ENCODE data around the gene EFNA5. TPM values are rescaled to one million over a fixed set of nuclear protein-coding genes. Genes with fewer than 3 reads are reported as not detected.

EFNA5 gene
- total and polyA plus RNA-seq, 4 donors, result 4.2 to 11.8 (median 8.3) TPM

DNA sequence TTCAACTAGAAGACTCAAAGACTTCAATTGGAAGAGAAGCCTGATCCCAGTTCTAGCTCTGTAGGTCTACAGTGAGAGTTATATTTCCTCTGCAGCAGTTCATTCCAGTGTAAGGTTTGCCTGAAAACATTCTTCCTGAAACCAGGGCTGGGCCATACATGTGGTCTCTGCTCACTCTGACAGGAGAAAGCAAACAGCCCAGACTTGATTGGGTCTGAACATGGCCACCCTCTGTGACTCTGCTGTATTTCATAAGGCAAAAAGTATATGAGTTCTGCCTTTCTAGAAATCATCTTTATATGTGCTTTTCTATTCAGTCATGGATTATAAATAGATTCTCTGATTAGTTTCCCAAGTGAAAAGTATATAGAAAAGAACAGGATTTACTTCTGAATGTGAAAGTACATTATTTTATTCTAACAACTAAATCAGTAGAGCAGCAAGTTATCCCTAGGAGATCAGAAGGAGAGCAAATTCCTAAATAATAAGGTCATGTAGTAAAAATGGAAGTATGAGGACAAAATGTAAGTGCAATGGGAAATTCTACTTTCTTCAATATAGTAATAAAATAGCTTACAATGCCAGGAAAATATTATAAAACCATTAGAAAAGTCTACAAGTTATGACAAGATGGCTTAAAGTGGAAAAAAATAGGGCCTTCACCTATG lies 144.3 kb downstream of the EFNA5 start:
- Histone ChIP-seq H3K4me1 (ENCODE audit: control insufficient read depth in 1 of 2, insufficient read depth in 2 of 2, low read length in 2 of 2) (peaks cover 0 to 4% of the 10 kb centered on the region in 2 donors), H3K4me3 (ENCODE audit: low read length in 2 of 2) (no peak overlapping the region), H3K36me3 (ENCODE audit: control insufficient read depth in 1 of 2, insufficient read depth in 2 of 2, low read length in 1 of 2) (peaks cover 0 to 1% of the 10 kb centered on the region in 2 donors), H3K27ac (ENCODE audit: low read depth in 1 of 2, low read length in 2 of 2) (no peak overlapping the region), H3K9me3 (ENCODE audit: control insufficient read depth, low read length) (no peaks in the 10 kb centered on the region), H3K27me3 (ENCODE audit: control insufficient read depth in 1 of 2, insufficient read depth in 2 of 2, low read length in 1 of 2) (no peaks in the 10 kb centered on the region)
- DNase-seq (no peak), ATAC-seq (ENCODE audit: low FRiP score) (no peak)
- intact Hi-C loops (cut with DNase I), result no loop called here

DNA sequence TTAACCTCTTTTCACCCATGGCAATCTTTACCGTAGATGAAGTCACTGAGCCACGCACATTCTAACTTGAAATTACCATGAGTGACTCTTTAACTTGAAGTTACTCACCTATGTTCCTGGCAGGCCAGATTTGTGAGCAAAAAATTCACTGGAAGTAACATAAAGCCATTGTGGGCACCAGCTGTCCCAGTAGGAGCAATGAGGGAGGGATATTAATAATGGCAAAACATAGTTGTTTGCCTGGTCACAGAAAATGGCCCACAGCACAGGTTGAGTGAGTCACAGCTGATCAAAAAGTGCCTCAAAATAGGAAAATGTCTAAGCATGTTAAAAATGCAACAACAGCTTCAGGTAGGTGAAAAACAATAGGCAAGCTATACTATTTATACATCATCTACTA lies 146.6 kb downstream of the EFNA5 start:
- intact Hi-C loops (cut with DNase I), result loop anchor here in 1 of 2 donors (5.0 kb wide), 1 partner anchor 42 kb away; no protein-coding TSS in a partner anchor
- WGBS, 2 donors, result 96 to 98% methylated on average over 2 of the region's 2 CpGs
- no peak for ATAC-seq (ENCODE audit: low FRiP score)
- no peaks in the 10 kb centered on the region for H3K9me3 ChIP-seq (ENCODE audit: control insufficient read depth, low read length)
- no peak overlapping the region for H3K27ac ChIP-seq (ENCODE audit: low read depth in 1 of 2, low read length in 2 of 2)
- H3K36me3 ChIP-seq (ENCODE audit: control insufficient read depth in 1 of 2, insufficient read depth in 2 of 2, low read length in 1 of 2), result no peaks in the 10 kb centered on the region
- H3K27me3 ChIP-seq (ENCODE audit: control insufficient read depth in 1 of 2, insufficient read depth in 2 of 2, low read length in 1 of 2), result no peaks in the 10 kb centered on the region
- no peak for DNase-seq
- H3K4me1 ChIP-seq (ENCODE audit: control insufficient read depth in 1 of 2, insufficient read depth in 2 of 2, low read length in 2 of 2), result peaks cover 0 to 4% of the 10 kb centered on the region in 2 donors
- H3K4me3 ChIP-seq (ENCODE audit: low read length in 2 of 2), result no peak overlapping the region

DNA sequence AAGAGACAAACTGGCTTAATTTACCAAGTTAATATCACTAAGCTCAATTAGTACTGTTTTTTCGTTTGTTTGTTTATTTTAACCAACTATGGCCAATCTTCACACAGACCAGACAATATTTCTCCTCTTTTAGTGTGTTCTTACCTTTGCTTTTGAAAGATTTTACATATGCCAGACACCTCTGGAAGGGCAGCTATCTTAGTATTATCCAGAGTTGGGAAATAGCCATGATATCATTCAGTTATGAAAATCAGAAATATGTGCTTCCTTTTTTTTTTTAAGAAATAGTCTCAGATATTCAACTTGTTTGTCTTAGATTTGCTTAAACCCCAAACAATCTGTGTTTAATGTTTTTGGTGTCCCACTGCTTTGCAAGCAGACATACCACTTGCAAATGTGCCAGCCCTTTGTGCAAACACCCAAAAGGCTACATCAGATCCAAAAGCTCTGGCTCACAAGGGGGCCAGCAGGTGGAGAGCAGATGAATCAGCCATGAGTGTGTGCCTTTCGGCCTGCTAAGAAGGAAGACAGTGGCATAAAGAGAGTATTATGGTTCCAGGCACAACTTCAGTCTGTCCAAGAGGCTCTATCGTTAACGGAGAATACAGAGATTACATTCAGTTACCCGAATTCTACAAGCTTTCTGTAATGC lies 147.6 kb downstream of the EFNA5 start:
- WGBS, 2 donors, result 83 to 92% methylated on average over 5 of the region's 5 CpGs
- Histone ChIP-seq H3K9me3 (ENCODE audit: control insufficient read depth, low read length) (no peaks in the 10 kb centered on the region), H3K27me3 (ENCODE audit: control insufficient read depth in 1 of 2, insufficient read depth in 2 of 2, low read length in 1 of 2) (no peaks in the 10 kb centered on the region), H3K4me1 (ENCODE audit: control insufficient read depth in 1 of 2, insufficient read depth in 2 of 2, low read length in 2 of 2) (peaks cover 0 to 4% of the 10 kb centered on the region in 2 donors), H3K27ac (ENCODE audit: low read depth in 1 of 2, low read length in 2 of 2) (no peak overlapping the region), H3K36me3 (ENCODE audit: control insufficient read depth in 1 of 2, insufficient read depth in 2 of 2, low read length in 1 of 2) (no peaks in the 10 kb centered on the region), H3K4me3 (ENCODE audit: low read length in 2 of 2) (no peak overlapping the region)
- DNase-seq (no peak), ATAC-seq (ENCODE audit: low FRiP score) (no peak)
- intact Hi-C loops (cut with DNase I), result loop anchor here in 1 of 2 donors (5.0 kb wide), 1 partner anchor 41 kb away; no protein-coding TSS in a partner anchor

DNA sequence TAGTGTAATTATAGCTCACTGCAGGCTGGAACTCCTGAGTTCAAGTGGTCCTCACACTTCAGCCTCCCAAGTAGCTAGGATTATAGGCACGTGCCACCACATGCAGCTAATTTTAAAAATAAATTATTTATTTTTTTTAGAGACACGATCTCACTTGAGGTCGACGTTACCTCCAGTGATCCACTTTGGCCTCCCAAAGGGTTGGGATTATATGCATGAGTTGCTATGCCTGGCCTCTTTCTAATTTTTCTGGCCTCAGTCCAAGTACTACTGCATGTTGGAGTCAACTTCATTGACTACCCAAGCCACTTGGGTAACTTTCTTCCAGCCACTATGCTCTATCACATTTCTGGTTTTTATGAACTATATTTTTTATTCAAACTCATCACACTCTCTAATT lies 148.3 kb downstream of the EFNA5 start:
- H3K9me3 ChIP-seq (ENCODE audit: control insufficient read depth, low read length), result no peaks in the 10 kb centered on the region
- no peaks in the 10 kb centered on the region for H3K36me3 ChIP-seq (ENCODE audit: control insufficient read depth in 1 of 2, insufficient read depth in 2 of 2, low read length in 1 of 2)
- ATAC-seq (ENCODE audit: low FRiP score) (no peak), DNase-seq (no peak)
- WGBS, 2 donors, result 95% methylated on average over 4 of the region's 4 CpGs
- H3K4me1 ChIP-seq (ENCODE audit: control insufficient read depth in 1 of 2, insufficient read depth in 2 of 2, low read length in 2 of 2), result peaks cover 0 to 4% of the 10 kb centered on the region in 2 donors
- H3K27ac ChIP-seq (ENCODE audit: low read depth in 1 of 2, low read length in 2 of 2), result no peak overlapping the region
- intact Hi-C loops (cut with DNase I), result loop anchor here in 1 of 2 donors (5.0 kb wide), 1 partner anchor 40 kb away; no protein-coding TSS in a partner anchor
- H3K4me3 ChIP-seq (ENCODE audit: low read length in 2 of 2), result no peak overlapping the region
- no peaks in the 10 kb centered on the region for H3K27me3 ChIP-seq (ENCODE audit: control insufficient read depth in 1 of 2, insufficient read depth in 2 of 2, low read length in 1 of 2)

DNA sequence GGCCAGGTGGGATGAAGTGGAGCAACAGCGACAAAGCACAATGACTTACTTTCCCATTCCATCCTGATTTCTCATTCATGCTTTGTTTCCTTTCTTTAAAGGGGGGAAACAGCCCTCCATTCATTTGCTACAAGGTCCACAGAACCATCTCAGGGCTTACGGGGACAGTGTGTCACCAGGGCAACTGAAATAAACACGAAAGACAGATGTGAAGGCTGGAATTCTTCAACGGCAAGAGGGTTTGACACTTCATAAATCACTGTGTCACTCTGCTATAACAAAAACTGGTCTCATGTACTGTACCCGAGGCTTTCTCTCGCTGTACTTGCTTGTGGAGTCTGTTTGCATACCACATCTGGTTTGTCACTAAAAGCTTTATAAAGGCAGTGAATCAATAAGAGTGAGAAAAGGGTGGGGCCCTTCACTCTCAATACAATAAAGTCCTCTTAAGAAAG lies 150.8 kb downstream of the EFNA5 start:
- DNase-seq (no peak), ATAC-seq (ENCODE audit: low FRiP score) (no peak)
- H3K27ac ChIP-seq (ENCODE audit: low read depth in 1 of 2, low read length in 2 of 2), result no peak overlapping the region
- no peaks in the 10 kb centered on the region for H3K9me3 ChIP-seq (ENCODE audit: control insufficient read depth, low read length)
- 15 to 25% methylated on average over 6 of the region's 6 CpGs for WGBS, 2 donors
- H3K27me3 ChIP-seq (ENCODE audit: control insufficient read depth in 1 of 2, insufficient read depth in 2 of 2, low read length in 1 of 2), result no peaks in the 10 kb centered on the region
- H3K4me1 ChIP-seq (ENCODE audit: control insufficient read depth in 1 of 2, insufficient read depth in 2 of 2, low read length in 2 of 2), result no peaks in the 10 kb centered on the region
- no peak overlapping the region for H3K4me3 ChIP-seq (ENCODE audit: low read length in 2 of 2)
- H3K36me3 ChIP-seq (ENCODE audit: control insufficient read depth in 1 of 2, insufficient read depth in 2 of 2, low read length in 1 of 2), result no peaks in the 10 kb centered on the region
- intact Hi-C loops (cut with DNase I), result loop anchor here in 1 of 2 donors (5.0 kb wide), 1 partner anchor 38 kb away; no protein-coding TSS in a partner anchor

DNA sequence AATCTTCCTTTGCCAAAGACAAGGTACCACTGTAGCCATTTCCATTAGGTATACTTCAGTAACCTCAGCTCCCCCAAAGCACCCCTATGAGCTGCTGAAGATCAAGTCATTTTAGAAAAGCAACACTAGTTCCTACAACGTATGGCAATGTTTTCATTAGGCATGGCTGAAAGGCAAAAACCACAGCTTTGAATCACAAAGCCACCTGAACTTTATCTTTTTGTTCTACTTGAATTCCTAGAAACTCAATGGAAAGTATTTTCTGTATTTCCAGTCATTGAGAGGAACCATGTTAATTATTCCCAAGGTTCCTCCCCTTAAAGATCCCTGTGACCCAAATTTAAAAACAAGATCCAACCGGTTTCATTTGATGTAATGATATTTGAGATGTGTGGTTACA lies 152.1 kb downstream of the EFNA5 start:
- Histone ChIP-seq H3K27me3 (ENCODE audit: control insufficient read depth in 1 of 2, insufficient read depth in 2 of 2, low read length in 1 of 2) (no peaks in the 10 kb centered on the region), H3K27ac (ENCODE audit: low read depth in 1 of 2, low read length in 2 of 2) (no peak overlapping the region), H3K36me3 (ENCODE audit: control insufficient read depth in 1 of 2, insufficient read depth in 2 of 2, low read length in 1 of 2) (no peaks in the 10 kb centered on the region), H3K9me3 (ENCODE audit: control insufficient read depth, low read length) (no peaks in the 10 kb centered on the region), H3K4me3 (ENCODE audit: low read length in 2 of 2) (no peak overlapping the region), H3K4me1 (ENCODE audit: control insufficient read depth in 1 of 2, insufficient read depth in 2 of 2, low read length in 2 of 2) (no peaks in the 10 kb centered on the region)
- ATAC-seq (ENCODE audit: low FRiP score), result no peak
- no peak for DNase-seq
- WGBS, 2 donors, result 64 to 68% methylated on average over 2 of the region's 2 CpGs
- intact Hi-C loops (cut with DNase I), result no loop called here

DNA sequence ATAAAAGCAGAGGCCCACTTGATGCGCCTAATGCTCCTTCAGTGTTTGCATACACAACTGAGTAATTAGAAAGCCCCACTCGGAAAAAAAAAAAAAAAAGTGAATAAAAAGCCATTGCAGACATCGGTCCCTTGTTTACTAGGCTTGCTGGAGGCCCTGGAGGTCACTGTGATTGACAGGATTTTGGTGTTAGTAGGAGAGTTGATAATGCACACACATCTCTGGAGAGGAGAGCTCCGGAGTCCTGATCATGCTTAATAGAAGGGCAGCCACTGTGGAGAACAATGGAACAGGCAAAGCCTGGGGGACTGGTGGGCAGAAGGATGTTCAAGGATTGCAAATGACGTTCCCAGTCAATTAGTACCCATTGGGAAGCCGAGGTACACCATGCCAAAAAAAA lies 152.5 kb downstream of the EFNA5 start:
- no peaks in the 10 kb centered on the region for H3K36me3 ChIP-seq (ENCODE audit: control insufficient read depth in 1 of 2, insufficient read depth in 2 of 2, low read length in 1 of 2)
- DNase-seq (no peak), ATAC-seq (ENCODE audit: low FRiP score) (no peak)
- WGBS, 2 donors, result 83 to 86% methylated on average over 6 of the region's 6 CpGs
- H3K27ac ChIP-seq (ENCODE audit: low read depth in 1 of 2, low read length in 2 of 2), result no peak overlapping the region
- H3K4me1 ChIP-seq (ENCODE audit: control insufficient read depth in 1 of 2, insufficient read depth in 2 of 2, low read length in 2 of 2), result no peaks in the 10 kb centered on the region
- no peak overlapping the region for H3K4me3 ChIP-seq (ENCODE audit: low read length in 2 of 2)
- H3K9me3 ChIP-seq (ENCODE audit: control insufficient read depth, low read length), result no peaks in the 10 kb centered on the region
- H3K27me3 ChIP-seq (ENCODE audit: control insufficient read depth in 1 of 2, insufficient read depth in 2 of 2, low read length in 1 of 2), result no peaks in the 10 kb centered on the region
- intact Hi-C loops (cut with DNase I), result no loop called here

DNA sequence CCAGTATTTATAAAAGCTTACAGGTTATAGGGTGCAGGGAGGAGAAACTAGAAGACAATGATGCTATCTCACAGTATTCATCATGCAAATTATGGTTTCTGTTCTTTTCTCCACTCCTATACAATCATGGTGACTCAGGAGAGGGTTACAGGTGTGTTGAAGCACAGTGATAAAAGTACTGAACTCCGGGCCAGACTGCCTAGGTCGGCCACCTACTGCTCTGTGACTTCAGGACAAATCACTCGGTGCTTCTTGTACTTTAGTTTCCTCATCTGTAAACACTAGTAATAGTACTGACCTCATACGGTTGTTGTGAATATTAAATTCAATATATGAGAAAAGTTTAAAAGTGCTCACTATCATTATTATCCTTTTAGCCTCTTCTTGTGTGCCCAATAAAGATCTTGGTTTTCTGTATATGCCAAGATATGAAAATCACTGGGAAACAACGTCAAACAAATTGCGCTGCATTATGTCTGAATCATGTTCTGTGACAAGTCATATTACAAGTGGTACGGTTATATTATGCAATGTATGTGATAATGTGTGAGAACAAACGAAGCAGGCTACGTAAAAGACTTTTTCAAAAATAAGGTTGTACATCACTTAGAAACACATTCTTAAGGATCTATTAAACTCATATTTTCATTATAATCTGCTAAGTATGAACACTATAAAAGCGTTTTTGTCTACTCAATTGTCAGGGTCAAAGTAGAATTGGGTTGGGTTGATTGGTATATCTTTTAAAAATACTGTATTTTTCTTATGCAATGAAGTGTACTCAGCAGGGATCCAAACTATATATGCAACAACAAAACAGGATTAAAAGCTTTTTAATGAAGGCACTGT lies 153.3 kb downstream of the EFNA5 start:
- no peak overlapping the region for H3K4me3 ChIP-seq (ENCODE audit: low read length in 2 of 2)
- no peaks in the 10 kb centered on the region for H3K27me3 ChIP-seq (ENCODE audit: control insufficient read depth in 1 of 2, insufficient read depth in 2 of 2, low read length in 1 of 2)
- H3K36me3 ChIP-seq (ENCODE audit: control insufficient read depth in 1 of 2, insufficient read depth in 2 of 2, low read length in 1 of 2), result no peaks in the 10 kb centered on the region
- H3K9me3 ChIP-seq (ENCODE audit: control insufficient read depth, low read length), result no peaks in the 10 kb centered on the region
- intact Hi-C loops (cut with DNase I), result no loop called here
- no peak overlapping the region for H3K27ac ChIP-seq (ENCODE audit: low read depth in 1 of 2, low read length in 2 of 2)
- no peak for DNase-seq
- 93 to 95% methylated on average over 10 of the region's 10 CpGs for WGBS, 2 donors
- H3K4me1 ChIP-seq (ENCODE audit: control insufficient read depth in 1 of 2, insufficient read depth in 2 of 2, low read length in 2 of 2), result no peaks in the 10 kb centered on the region
- no peak for ATAC-seq (ENCODE audit: low FRiP score)

Measured in aorta (tissue), 5 donors.